Raji (cell line): Measurements from ENCODE around the gene GARIN3.

ENCODE experiments used
- POLR2A ChIP-seq: IDR thresholded peaks from 2 replicates; pipeline ENCODE4 v1.6.1; 2011; ENCODE audit warnings: low read depth, low read length, control low read depth; ENCODE audit not compliant: insufficient read depth

GARIN3 gene

GRCh38 chr5:157189223-157189622 lies 23.2 kb upstream of the GARIN3 start:
- no peak for TF ChIP-seq POLR2A

- no peak for TF ChIP-seq POLR2A
These were observed 22.2 kb upstream of the GARIN3 start for GRCh38 chr5:157188270-157188669.

GRCh38 chr5:157187046-157187754 lies 21.1 kb upstream of the GARIN3 start:
- no peak for TF ChIP-seq POLR2A

- no peak for TF ChIP-seq POLR2A
These were observed 20.4 kb upstream of the GARIN3 start for GRCh38 chr5:157186309-157187045.

- no peak for TF ChIP-seq POLR2A
These were observed 18.1 kb upstream of the GARIN3 start for GRCh38 chr5:157184117-157184670.

- no peak for TF ChIP-seq POLR2A
These were observed 16.2 kb upstream of the GARIN3 start for GRCh38 chr5:157182143-157182757.

GRCh38 chr5:157180374-157181264 lies 14.6 kb upstream of the GARIN3 start, which contains the start of gene ITK:
Gene ITK, plus strand, starts transcription at chr5:157180840. Its CDS starts 138 bp downstream, at chr5:157180978.
- TF ChIP-seq POLR2A, result no peak

GRCh38 chr5:157178966-157179365 lies 12.9 kb upstream of the GARIN3 start:
- TF ChIP-seq POLR2A, result no peak

GRCh38 chr5:157177953-157178352 lies 11.9 kb upstream of the GARIN3 start:
- TF ChIP-seq POLR2A, result no peak

- TF ChIP-seq POLR2A, result no peak
These were observed 9.1 kb upstream of the GARIN3 start for GRCh38 chr5:157175071-157175612.

GRCh38 chr5:157172403-157172802 lies 6.3 kb upstream of the GARIN3 start:
- peak; percentile 38; the same call in 1 of the 2 replicates for TF ChIP-seq POLR2A

GRCh38 chr5:157168286-157168685 lies 2.2 kb upstream of the GARIN3 start:
- no peak for TF ChIP-seq POLR2A

- TF ChIP-seq POLR2A, result no peak
These were observed 1.2 kb upstream of the GARIN3 start for GRCh38 chr5:157167214-157167621.

GRCh38 chr5:157165668-157166067 lies 396 bp downstream of the GARIN3 start:
- no peak for TF ChIP-seq POLR2A
